Measurements from ENCODE around the gene NAA20. TPM values are rescaled to one million over a fixed set of nuclear protein-coding genes. Genes with fewer than 3 reads are reported as not detected.

NAA20 gene
- total RNA-seq, 4 donors from 2014 or later: 13.3 to 20.9 (median 15.4) TPM

GRCh38 chr20:19975436-19975799 is 41.7 kb upstream of the NAA20 start:
- peaks cover 0 to 49% (median 0%) of the 10 kb centered on the region in 3 donors for H3K36me3 ChIP-seq
- no peak for DNase-seq
- H3K27ac ChIP-seq: peak overlapping the region; percentile 59 to 87 (median 70)
- TF ChIP-seq, protein P1, sequence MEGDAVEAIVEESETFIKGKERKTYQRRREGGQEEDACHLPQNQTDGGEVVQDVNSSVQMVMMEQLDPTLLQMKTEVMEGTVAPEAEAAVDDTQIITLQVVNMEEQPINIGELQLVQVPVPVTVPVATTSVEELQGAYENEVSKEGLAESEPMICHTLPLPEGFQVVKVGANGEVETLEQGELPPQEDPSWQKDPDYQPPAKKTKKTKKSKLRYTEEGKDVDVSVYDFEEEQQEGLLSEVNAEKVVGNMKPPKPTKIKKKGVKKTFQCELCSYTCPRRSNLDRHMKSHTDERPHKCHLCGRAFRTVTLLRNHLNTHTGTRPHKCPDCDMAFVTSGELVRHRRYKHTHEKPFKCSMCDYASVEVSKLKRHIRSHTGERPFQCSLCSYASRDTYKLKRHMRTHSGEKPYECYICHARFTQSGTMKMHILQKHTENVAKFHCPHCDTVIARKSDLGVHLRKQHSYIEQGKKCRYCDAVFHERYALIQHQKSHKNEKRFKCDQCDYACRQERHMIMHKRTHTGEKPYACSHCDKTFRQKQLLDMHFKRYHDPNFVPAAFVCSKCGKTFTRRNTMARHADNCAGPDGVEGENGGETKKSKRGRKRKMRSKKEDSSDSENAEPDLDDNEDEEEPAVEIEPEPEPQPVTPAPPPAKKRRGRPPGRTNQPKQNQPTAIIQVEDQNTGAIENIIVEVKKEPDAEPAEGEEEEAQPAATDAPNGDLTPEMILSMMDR (IDR thresholded peaks at IDR 0.05): no peak
- TF ChIP-seq POLR2A (IDR thresholded peaks at IDR 0.05): no peak
- no peaks in the 10 kb centered on the region for H3K9me3 ChIP-seq
- peak overlapping the region; percentile 16 to 51 (median 30) for H3K4me3 ChIP-seq
- peaks cover 0 to 16% (median 0%) of the 10 kb centered on the region in 4 donors for H3K4me1 ChIP-seq
- H3K27me3 ChIP-seq: no peaks in the 10 kb centered on the region

- DNase-seq: no peak
- Histone ChIP-seq H3K9me3 (no peaks in the 10 kb centered on the region), H3K4me3 (peak overlapping the region; percentile 11 to 51 (median 29)), H3K27me3 (no peaks in the 10 kb centered on the region), H3K4me1 (peaks cover 0 to 16% (median 0%) of the 10 kb centered on the region in 4 donors), H3K36me3 (peaks cover 0 to 48% (median 0%) of the 10 kb centered on the region in 3 donors), H3K27ac (peak overlapping the region in 3 of 4 donors; percentile 46 to 87 (median 66))
- no peak for TF ChIP-seq POLR2A (IDR thresholded peaks at IDR 0.05)
- TF ChIP-seq, protein P1 (IDR thresholded peaks at IDR 0.05): no peak
These were observed 41.3 kb upstream of the NAA20 start for GRCh38 chr20:19975901-19976300.

- DNase-seq: no peak
- Histone ChIP-seq H3K4me1 (peaks cover 0 to 16% (median 0%) of the 10 kb centered on the region in 4 donors), H3K36me3 (peaks cover 0 to 41% (median 0%) of the 10 kb centered on the region in 3 donors), H3K9me3 (no peaks in the 10 kb centered on the region), H3K4me3 (peak overlapping the region in 2 of 4 donors; percentile 8 to 51), H3K27me3 (no peaks in the 10 kb centered on the region), H3K27ac (peak overlapping the region; percentile 44 to 87 (median 49))
- TF ChIP-seq, protein P1 (IDR thresholded peaks at IDR 0.05): no peak
- no peak for TF ChIP-seq POLR2A (IDR thresholded peaks at IDR 0.05)
These were observed 40.4 kb upstream of the NAA20 start for GRCh38 chr20:19976595-19977372.

DNA sequence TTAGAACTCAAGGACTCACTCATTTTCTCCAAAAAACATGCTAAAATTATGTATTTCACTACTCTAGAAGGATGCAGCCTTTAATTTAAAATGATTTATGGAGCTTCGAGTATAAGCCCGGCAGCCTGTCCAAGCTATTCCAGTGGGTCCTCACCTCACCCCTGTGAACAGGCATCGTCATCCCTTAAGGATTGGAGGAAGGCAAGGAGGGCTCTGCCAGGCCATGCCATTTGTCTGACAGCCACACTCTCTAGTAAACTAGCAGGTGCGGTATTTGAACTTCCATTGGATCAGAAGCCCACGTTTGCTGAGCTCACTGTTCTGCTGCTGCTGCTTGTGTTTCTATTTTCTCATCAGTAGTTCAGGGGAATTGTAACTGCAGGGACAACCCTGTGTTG is 39.8 kb upstream of the NAA20 start:
- no peak for DNase-seq
- H3K27ac ChIP-seq: peak overlapping the region; percentile 41 to 87 (median 48)
- peak overlapping the region in 2 of 4 donors; percentile 8 to 51 for H3K4me3 ChIP-seq
- H3K27me3 ChIP-seq: no peaks in the 10 kb centered on the region
- no peaks in the 10 kb centered on the region for H3K9me3 ChIP-seq
- H3K36me3 ChIP-seq: peaks cover 0 to 41% (median 0%) of the 10 kb centered on the region in 3 donors
- TF ChIP-seq, protein P1 (IDR thresholded peaks at IDR 0.05): no peak
- no peak for TF ChIP-seq POLR2A (IDR thresholded peaks at IDR 0.05)
- H3K4me1 ChIP-seq: peaks cover 0 to 16% (median 0%) of the 10 kb centered on the region in 4 donors

DNA sequence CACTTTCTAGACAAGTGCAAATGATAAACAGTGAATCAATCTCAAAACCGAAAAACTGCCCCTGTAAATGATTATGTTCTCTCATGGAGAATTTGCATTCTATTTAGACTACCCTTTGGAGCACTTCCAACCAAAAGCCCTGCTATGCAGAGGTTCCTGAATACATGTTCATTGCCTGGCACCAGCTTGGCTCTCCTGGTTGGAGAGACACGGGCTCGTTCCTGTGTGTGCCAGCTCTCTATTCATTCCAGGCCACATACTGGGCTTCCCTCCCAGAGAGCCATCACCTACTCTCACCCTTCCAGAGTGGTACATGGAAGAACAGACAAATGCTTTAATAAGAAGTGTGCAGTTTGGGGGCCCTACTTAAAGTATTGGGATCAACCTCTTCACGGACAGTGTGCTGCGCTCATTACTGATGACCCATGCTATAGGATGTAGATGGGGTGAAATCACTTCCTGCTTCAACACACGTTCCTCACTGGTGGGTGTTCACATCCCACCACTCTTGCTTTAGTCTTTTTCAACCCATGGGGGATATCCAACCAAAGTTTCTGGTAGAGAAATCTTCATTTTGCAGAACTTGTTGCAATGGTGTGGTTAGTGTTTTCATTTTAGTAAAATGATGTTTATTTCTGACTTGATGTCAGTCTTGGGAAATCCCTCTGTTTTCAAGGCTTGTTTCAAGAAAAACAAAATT is 38.5 kb upstream of the NAA20 start:
- no peak overlapping the region for H3K4me3 ChIP-seq
- peak overlapping the region in 2 of 4 donors; percentile 6 to 87 for H3K27ac ChIP-seq
- TF ChIP-seq POLR2A (IDR thresholded peaks at IDR 0.05): no peak
- TF ChIP-seq, protein P1 (IDR thresholded peaks at IDR 0.05): no peak
- H3K9me3 ChIP-seq: no peaks in the 10 kb centered on the region
- H3K36me3 ChIP-seq: peaks cover 0 to 36% (median 0%) of the 10 kb centered on the region in 3 donors
- H3K4me1 ChIP-seq: peaks cover 0 to 9% (median 0%) of the 10 kb centered on the region in 4 donors
- DNase-seq: no peak
- no peaks in the 10 kb centered on the region for H3K27me3 ChIP-seq

Data from Peyer's patch (tissue), 4 donors.